SK-N-SH (cell line): Measurements from ENCODE around the gene NPHS1. TPM values are rescaled to one million over a fixed set of nuclear protein-coding genes. Genes with fewer than 3 reads are reported as not detected.

Experiments
- CTCF ChIA-PET: fragments of 300-600, 350-600 bp; formaldehyde crosslinking; extraction: SDS; loops from one replicate; lab custom pipeline; 2021; lab: Yijun Ruan, JAX
- POLR2A ChIA-PET: fragments of 350-600 bp; sonication (Branson Sonifier 250); formaldehyde crosslinking; extraction: SDS; loops from one replicate; lab custom pipeline; 2020; ENCODE audit warnings: antibody characterized with exemption, inconsistent platforms; lab: Yijun Ruan, JAX
- DNase-seq: peaks from one replicate; pipeline ENCODE4 v3.0.0; 2012
- H2AFZ ChIP-seq: fragments of 200-600 bp; sonication (generic); 2 replicates; pipeline ENCODE4 v1.8.1; 2016; ENCODE audit warnings: antibody characterized with exemption, mild to moderate bottlenecking, low read depth
- H3F3A ChIP-seq: fragments of 200-600 bp; sonication (generic); replicated peaks from 2 replicates; pipeline ENCODE3; 2016; ENCODE audit warnings: antibody characterized with exemption, mild to moderate bottlenecking; ENCODE audit not compliant: insufficient read depth
- H3K27ac ChIP-seq, 2 experiments: fragments of 200-500 bp in 1 of 2; fragments of 200-600 bp in 1 of 2; sonication (Bioruptor generic) in 1 of 2; sonication (generic), shearing (Covaris generic) in 1 of 2; 2 replicates each; pipeline versions ENCODE4 v1.5.1 to v1.6.1; 2014 to 2016; ENCODE audit warnings: low read depth in 2 of 2, inconsistent platforms in 1 of 2, low read length in 1 of 2, mild to moderate bottlenecking in 1 of 2, mixed read lengths in 1 of 2
- H3K27me3 ChIP-seq: fragments of 200-600 bp; sonication (generic), shearing (Covaris generic); 2 replicates; pipeline ENCODE4 v1.6.1; 2016; ENCODE audit warnings: mixed run types; ENCODE audit not compliant: insufficient read depth
- H3K36me3 ChIP-seq, 2 experiments: fragments of 200-500 bp in 1 of 2; fragments of 200-600 bp in 1 of 2; sonication (Bioruptor generic) in 1 of 2; sonication (generic) in 1 of 2; replicated peaks in 1 of 2; 2 replicates each; pipeline versions ENCODE3 to v1.5.1; 2014 to 2016; ENCODE audit warnings: low read length in 1 of 2, mild to moderate bottlenecking in 1 of 2; ENCODE audit not compliant: insufficient read depth in 2 of 2, control insufficient read depth in 1 of 2
- H3K4me1 ChIP-seq, 2 experiments: fragments of 200-500 bp in 1 of 2; fragments of 200-600 bp in 1 of 2; sonication (Bioruptor generic) in 1 of 2; sonication (generic), shearing (Covaris generic) in 1 of 2; 2 replicates each; pipeline versions ENCODE4 v1.5.1 to v1.6.1; 2014 to 2016; ENCODE audit warnings: low read depth in 1 of 2, low read length in 1 of 2, mixed run types in 1 of 2; ENCODE audit not compliant: insufficient read depth in 2 of 2, control insufficient read depth in 1 of 2
- H3K4me2 ChIP-seq: fragments of 200-600 bp; sonication (generic), shearing (Covaris generic); 2 replicates; pipeline ENCODE4 v1.6.1; 2017; ENCODE audit warnings: mixed run types
- H3K4me3 ChIP-seq, 2 experiments: fragments of 200-500 bp in 1 of 2; fragments of 200-600 bp in 1 of 2; sonication (Bioruptor generic) in 1 of 2; sonication (generic), shearing (Covaris generic) in 1 of 2; 2 replicates each; pipeline versions ENCODE4 v1.5.1 to v1.8.1; 2014 to 2016; ENCODE audit warnings: low read depth in 2 of 2, inconsistent platforms in 1 of 2, low read length in 1 of 2, mild to moderate bottlenecking in 1 of 2, mixed read lengths in 1 of 2, moderate library complexity in 1 of 2
- H3K79me2 ChIP-seq: fragments of 200-600 bp; sonication (generic); 2 replicates; pipeline ENCODE4 v1.8.1; 2017; ENCODE audit warnings: mild to moderate bottlenecking; ENCODE audit not compliant: insufficient read depth
- H3K9ac ChIP-seq: fragments of 200-600 bp; sonication (generic); 2 replicates; pipeline ENCODE4 v1.6.1; 2017; ENCODE audit warnings: mixed run types
- H3K9me2 ChIP-seq: fragments of 200-600 bp; sonication (generic); 2 replicates; pipeline ENCODE4 v1.6.1; 2017; ENCODE audit warnings: mixed run types
- H3K9me3 ChIP-seq: fragments of 200-600 bp; sonication (generic); 2 replicates; pipeline ENCODE4 v1.6.1; 2017; ENCODE audit warnings: mixed run types, mild to moderate bottlenecking, moderate library complexity
- H4K20me1 ChIP-seq: fragments of 200-600 bp; sonication (generic); 2 replicates; pipeline ENCODE4 v1.6.1; 2017; ENCODE audit warnings: mild to moderate bottlenecking, mixed run types; ENCODE audit not compliant: insufficient read depth
- EZH2phosphoT487 ChIP-seq: fragments of 200-600 bp; sonication (generic); IDR thresholded peaks from 2 replicates; pipeline ENCODE4 v1.6.1; 2017; ENCODE audit warnings: low read depth, mixed run types, mild to moderate bottlenecking, antibody characterized with exemption, moderate library complexity, borderline replicate concordance
- FOSL2 ChIP-seq: IDR thresholded peaks from 2 replicates; pipeline ENCODE4 v1.4.0; 2012; ENCODE audit warnings: low read depth, mild to moderate bottlenecking, moderate library complexity, borderline replicate concordance
- FOXJ3 ChIP-seq: sonication (generic); formaldehyde crosslinking; IDR thresholded peaks from 2 replicates; pipeline ENCODE4 v1.5.1; 2020; ENCODE audit warnings: mild to moderate bottlenecking, missing genetic modification reagents
- FOXM1 ChIP-seq: IDR thresholded peaks from 2 replicates; pipeline ENCODE4 v1.4.0; 2012; ENCODE audit warnings: low read depth, mild to moderate bottlenecking
- GATA2 ChIP-seq: sonication (generic); formaldehyde crosslinking; IDR thresholded peaks from 2 replicates; pipeline ENCODE4 v1.5.0; 2020; ENCODE audit warnings: mild to moderate bottlenecking, missing genetic modification reagents
- NRF1 ChIP-seq: IDR thresholded peaks from 2 replicates; pipeline ENCODE4 v1.6.1; 2012; ENCODE audit warnings: low read depth, mild to moderate bottlenecking, low read length
- POLR2AphosphoS5 ChIP-seq: IDR thresholded peaks from 2 replicates; pipeline ENCODE4 v1.6.1; 2012; ENCODE audit warnings: low read depth, low read length
- RCOR1 ChIP-seq: fragments of 150-350 bp; IDR thresholded peaks from 2 replicates; pipeline ENCODE4 v1.6.1; 2017; ENCODE audit warnings: antibody characterized with exemption, low read length
- RFX5 ChIP-seq: IDR thresholded peaks from 2 replicates; pipeline ENCODE4 v1.6.1; 2012; ENCODE audit warnings: mild to moderate bottlenecking, improper control_type of control experiment, low read length
- SIN3A ChIP-seq: IDR thresholded peaks from 2 replicates; pipeline ENCODE4 v1.6.1; 2012; ENCODE audit warnings: low read depth, mild to moderate bottlenecking, low read length, moderate library complexity, borderline replicate concordance
- SMC3 ChIP-seq: IDR thresholded peaks from 2 replicates; pipeline ENCODE4 v1.6.1; 2012; ENCODE audit warnings: low read depth, low read length, improper control_type of control experiment
- TAF1 ChIP-seq: IDR thresholded peaks from 2 replicates; pipeline ENCODE4 v1.6.1; 2012; ENCODE audit warnings: low read depth, mild to moderate bottlenecking, low read length, moderate library complexity, borderline replicate concordance
- TCF12 ChIP-seq: IDR thresholded peaks from 2 replicates; pipeline ENCODE4 v1.4.0; 2012
- TEAD4 ChIP-seq: IDR thresholded peaks from 2 replicates; pipeline ENCODE4 v1.4.0; 2012; ENCODE audit warnings: mild to moderate bottlenecking, borderline replicate concordance; ENCODE audit not compliant: insufficient read depth
- WGBS: methylation state at CpG from one replicate; pipeline ENCODE4 v1.1.6; 2017; ENCODE audit warnings: low lambda C conversion rate; 5-methylcytosine and 5-hydroxymethylcytosine counted together
- polyA plus RNA-seq, 3 experiments: library from polyadenylated mRNA; depleted of rRNA; stranded (reverse); fragments of >200 nt; gene quantifications; 2 replicates each; pipeline ENCODE4 v1.2.3, GENCODE V29; 2012
- TF ChIP-seq, protein P1 (sequence below): IDR thresholded peaks from 2 replicates; pipeline ENCODE4 v1.4.0; 2012; ENCODE audit warnings: low read depth
- TF ChIP-seq, protein P2 (sequence below): fragments of 150-350 bp; IDR thresholded peaks from 2 replicates; pipeline ENCODE4 v1.6.1; 2017; ENCODE audit warnings: antibody characterized with exemption, low read length, low read depth, borderline replicate concordance
- TF ChIP-seq, protein P3 (sequence below): fragments of 150-350 bp; IDR thresholded peaks from 2 replicates; pipeline ENCODE4 v1.6.1; 2016; ENCODE audit warnings: mild to moderate bottlenecking, low read depth, low read length
- TF ChIP-seq, protein P4 (sequence below): IDR thresholded peaks from 2 replicates; pipeline ENCODE4 v1.4.0; 2012; ENCODE audit warnings: low read depth, borderline replicate concordance
- TF ChIP-seq, protein P5 (sequence below): fragments of 200-600 bp; sonication (generic); IDR thresholded peaks from 2 replicates; pipeline ENCODE4 v1.6.1; 2017; ENCODE audit warnings: antibody characterized with exemption, mild to moderate bottlenecking, moderate library complexity
- TF ChIP-seq, protein P6 (sequence below): IDR thresholded peaks from 2 replicates; pipeline ENCODE4; 2012

Gene NPHS1
- polyA plus RNA-seq, 1 of the 3 experiments (the other 2 are of a cell fraction): not detected

DNA sequence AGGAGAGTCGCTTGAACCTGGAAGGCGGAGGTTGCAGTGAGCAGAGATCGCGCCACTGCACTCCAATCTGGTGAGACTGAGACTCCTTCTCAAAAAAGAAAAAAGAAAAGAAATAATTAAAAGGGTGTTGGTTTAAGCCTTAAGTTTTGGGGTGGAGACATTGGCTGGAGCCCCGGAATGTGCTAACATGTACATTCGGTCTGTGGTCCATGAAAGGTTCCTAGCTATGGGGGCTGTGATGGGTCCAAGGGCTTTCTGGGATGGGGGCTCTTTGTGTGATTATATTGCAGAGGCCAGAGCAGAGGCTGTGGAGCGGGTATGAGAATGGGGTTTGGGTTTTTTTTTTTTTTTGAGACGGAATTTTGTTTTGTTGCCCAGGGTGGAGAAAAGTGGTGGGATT is 33.6 kb upstream of the NPHS1 start:
- H3F3A ChIP-seq: no peaks in the 10 kb centered on the region
- H3K4me3 ChIP-seq: no peak overlapping the region
- H3K36me3 ChIP-seq: peaks cover 5 to 8% of the 10 kb centered on the region in 2 experiments
- H2AFZ ChIP-seq: no peak overlapping the region
- no peaks in the 10 kb centered on the region for H3K27me3 ChIP-seq
- CTCF ChIA-PET: interaction anchor here (0.7 to 6.3 kb wide), 2 partner anchors 12 to 46 kb away, joined by 3 to 57 read pairs; no protein-coding TSS in a partner anchor
- H4K20me1 ChIP-seq: 0 out of 2 replicates have a peak, but pooled peaks cover 5% of the 10 kb centered on the region
- H3K4me1 ChIP-seq: no peaks in the 10 kb centered on the region
- WGBS: 97% methylated on average over 7 of the region's 8 CpGs
- TF ChIP-seq TAF1: no peak
- no peak for TF ChIP-seq SMC3
- TF ChIP-seq, protein P1, sequence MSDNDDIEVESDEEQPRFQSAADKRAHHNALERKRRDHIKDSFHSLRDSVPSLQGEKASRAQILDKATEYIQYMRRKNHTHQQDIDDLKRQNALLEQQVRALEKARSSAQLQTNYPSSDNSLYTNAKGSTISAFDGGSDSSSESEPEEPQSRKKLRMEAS: no peak
- TF ChIP-seq RFX5: no peak
- TF ChIP-seq TCF12: no peak
- TF ChIP-seq, protein P2, sequence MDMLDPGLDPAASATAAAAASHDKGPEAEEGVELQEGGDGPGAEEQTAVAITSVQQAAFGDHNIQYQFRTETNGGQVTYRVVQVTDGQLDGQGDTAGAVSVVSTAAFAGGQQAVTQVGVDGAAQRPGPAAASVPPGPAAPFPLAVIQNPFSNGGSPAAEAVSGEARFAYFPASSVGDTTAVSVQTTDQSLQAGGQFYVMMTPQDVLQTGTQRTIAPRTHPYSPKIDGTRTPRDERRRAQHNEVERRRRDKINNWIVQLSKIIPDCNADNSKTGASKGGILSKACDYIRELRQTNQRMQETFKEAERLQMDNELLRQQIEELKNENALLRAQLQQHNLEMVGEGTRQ: no peak
- TF ChIP-seq, protein P3, sequence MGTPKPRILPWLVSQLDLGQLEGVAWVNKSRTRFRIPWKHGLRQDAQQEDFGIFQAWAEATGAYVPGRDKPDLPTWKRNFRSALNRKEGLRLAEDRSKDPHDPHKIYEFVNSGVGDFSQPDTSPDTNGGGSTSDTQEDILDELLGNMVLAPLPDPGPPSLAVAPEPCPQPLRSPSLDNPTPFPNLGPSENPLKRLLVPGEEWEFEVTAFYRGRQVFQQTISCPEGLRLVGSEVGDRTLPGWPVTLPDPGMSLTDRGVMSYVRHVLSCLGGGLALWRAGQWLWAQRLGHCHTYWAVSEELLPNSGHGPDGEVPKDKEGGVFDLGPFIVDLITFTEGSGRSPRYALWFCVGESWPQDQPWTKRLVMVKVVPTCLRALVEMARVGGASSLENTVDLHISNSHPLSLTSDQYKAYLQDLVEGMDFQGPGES: no peak
- no peak for TF ChIP-seq FOSL2
- no peak for TF ChIP-seq SIN3A
- no peak for TF ChIP-seq POLR2AphosphoS5
- TF ChIP-seq RCOR1: no peak
- TF ChIP-seq, protein P4, sequence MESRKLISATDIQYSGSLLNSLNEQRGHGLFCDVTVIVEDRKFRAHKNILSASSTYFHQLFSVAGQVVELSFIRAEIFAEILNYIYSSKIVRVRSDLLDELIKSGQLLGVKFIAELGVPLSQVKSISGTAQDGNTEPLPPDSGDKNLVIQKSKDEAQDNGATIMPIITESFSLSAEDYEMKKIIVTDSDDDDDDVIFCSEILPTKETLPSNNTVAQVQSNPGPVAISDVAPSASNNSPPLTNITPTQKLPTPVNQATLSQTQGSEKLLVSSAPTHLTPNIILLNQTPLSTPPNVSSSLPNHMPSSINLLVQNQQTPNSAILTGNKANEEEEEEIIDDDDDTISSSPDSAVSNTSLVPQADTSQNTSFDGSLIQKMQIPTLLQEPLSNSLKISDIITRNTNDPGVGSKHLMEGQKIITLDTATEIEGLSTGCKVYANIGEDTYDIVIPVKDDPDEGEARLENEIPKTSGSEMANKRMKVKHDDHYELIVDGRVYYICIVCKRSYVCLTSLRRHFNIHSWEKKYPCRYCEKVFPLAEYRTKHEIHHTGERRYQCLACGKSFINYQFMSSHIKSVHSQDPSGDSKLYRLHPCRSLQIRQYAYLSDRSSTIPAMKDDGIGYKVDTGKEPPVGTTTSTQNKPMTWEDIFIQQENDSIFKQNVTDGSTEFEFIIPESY: no peak
- TF ChIP-seq TEAD4: no peak
- TF ChIP-seq NRF1: no peak
- TF ChIP-seq EZH2phosphoT487: no peak
- TF ChIP-seq, protein P5, sequence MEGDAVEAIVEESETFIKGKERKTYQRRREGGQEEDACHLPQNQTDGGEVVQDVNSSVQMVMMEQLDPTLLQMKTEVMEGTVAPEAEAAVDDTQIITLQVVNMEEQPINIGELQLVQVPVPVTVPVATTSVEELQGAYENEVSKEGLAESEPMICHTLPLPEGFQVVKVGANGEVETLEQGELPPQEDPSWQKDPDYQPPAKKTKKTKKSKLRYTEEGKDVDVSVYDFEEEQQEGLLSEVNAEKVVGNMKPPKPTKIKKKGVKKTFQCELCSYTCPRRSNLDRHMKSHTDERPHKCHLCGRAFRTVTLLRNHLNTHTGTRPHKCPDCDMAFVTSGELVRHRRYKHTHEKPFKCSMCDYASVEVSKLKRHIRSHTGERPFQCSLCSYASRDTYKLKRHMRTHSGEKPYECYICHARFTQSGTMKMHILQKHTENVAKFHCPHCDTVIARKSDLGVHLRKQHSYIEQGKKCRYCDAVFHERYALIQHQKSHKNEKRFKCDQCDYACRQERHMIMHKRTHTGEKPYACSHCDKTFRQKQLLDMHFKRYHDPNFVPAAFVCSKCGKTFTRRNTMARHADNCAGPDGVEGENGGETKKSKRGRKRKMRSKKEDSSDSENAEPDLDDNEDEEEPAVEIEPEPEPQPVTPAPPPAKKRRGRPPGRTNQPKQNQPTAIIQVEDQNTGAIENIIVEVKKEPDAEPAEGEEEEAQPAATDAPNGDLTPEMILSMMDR: no peak
- TF ChIP-seq FOXJ3: no peak
- TF ChIP-seq GATA2 (CRISPR knock-in tag): no peak
- no peak for TF ChIP-seq FOXM1
- TF ChIP-seq, protein P6, sequence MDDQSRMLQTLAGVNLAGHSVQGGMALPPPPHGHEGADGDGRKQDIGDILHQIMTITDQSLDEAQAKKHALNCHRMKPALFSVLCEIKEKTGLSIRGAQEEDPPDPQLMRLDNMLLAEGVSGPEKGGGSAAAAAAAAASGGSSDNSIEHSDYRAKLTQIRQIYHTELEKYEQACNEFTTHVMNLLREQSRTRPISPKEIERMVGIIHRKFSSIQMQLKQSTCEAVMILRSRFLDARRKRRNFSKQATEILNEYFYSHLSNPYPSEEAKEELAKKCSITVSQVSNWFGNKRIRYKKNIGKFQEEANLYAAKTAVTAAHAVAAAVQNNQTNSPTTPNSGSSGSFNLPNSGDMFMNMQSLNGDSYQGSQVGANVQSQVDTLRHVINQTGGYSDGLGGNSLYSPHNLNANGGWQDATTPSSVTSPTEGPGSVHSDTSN: no peak
- H3K9ac ChIP-seq: no peak overlapping the region
- no peaks in the 10 kb centered on the region for H3K9me3 ChIP-seq
- POLR2A ChIA-PET: no interaction called here
- H3K9me2 ChIP-seq: no peaks in the 10 kb centered on the region
- no peak overlapping the region for H3K27ac ChIP-seq
- no peak overlapping the region for H3K4me2 ChIP-seq
- no peak for DNase-seq
- H3K79me2 ChIP-seq: no peaks in the 10 kb centered on the region
